ENCODE data around the gene SRPRA.

GRCh38 chr11:126282736-126283591, 14.3 kb upstream of the SRPRA start, which contains the start of gene TIRAP:
- no peak for TF ChIP-seq FOXA1 (IDR thresholded peaks at IDR 0.05)
- TF ChIP-seq L3MBTL2 (conservative IDR thresholded peaks at IDR 0.05): no peak; the same call in 1 of the 2 replicates
- no peak for TF ChIP-seq NFRKB (IDR thresholded peaks at IDR 0.05)
- no peak for TF ChIP-seq BHLHE40 (IDR thresholded peaks at IDR 0.05; ENCODE audit: borderline replicate concordance)
- no peak for TF ChIP-seq SUZ12 (IDR thresholded peaks at IDR 0.05)
- TF ChIP-seq SP1 (IDR thresholded peaks at IDR 0.05): no peak

Data from HEK293T (cell line).